Embryonic facial prominence (tissue), 1 donor: ENCODE results near the gene FAR1.
"Not testable (repeated sequence)": the region's sequence is repeated elsewhere in the genome, so short reads cannot be mapped to it uniquely, and the experiment has no call there.

Source experiments
- DNase-seq: peaks from one replicate; pipeline ENCODE4 v3.0.0-alpha.2; 2016; ENCODE audit errors: extremely low spot score

FAR1 gene

GRCh38 chr11:13668102-13668956, at the start of gene FAR1:
Gene FAR1, plus strand, starts transcription at chr11:13668668. Its CDS starts 26,098 bp downstream, at chr11:13694766.
- DNase-seq: peak; percentile 96

GRCh38 chr11:13620063-13620462, 48.4 kb upstream of the FAR1 start:
- DNase-seq: no peak

GRCh38 chr11:13626818-13627217, 41.6 kb upstream of the FAR1 start:
- not testable (repeated sequence) for DNase-seq

- DNase-seq: not testable (repeated sequence)
These were observed 39.8 kb upstream of the FAR1 start for GRCh38 chr11:13628634-13629033.

GRCh38 chr11:13629779-13630178, 38.7 kb upstream of the FAR1 start:
- no peak for DNase-seq

GRCh38 chr11:13635290-13635689, 33.2 kb upstream of the FAR1 start:
- no peak for DNase-seq

- no peak for DNase-seq
These were observed 32.7 kb upstream of the FAR1 start for GRCh38 chr11:13635804-13636203.

- no peak for DNase-seq
These were observed 31.1 kb upstream of the FAR1 start for GRCh38 chr11:13637125-13638069.

- DNase-seq: no peak
These were observed 30.0 kb upstream of the FAR1 start for GRCh38 chr11:13638422-13638821.

GRCh38 chr11:13644997-13645687, 23.3 kb upstream of the FAR1 start:
- DNase-seq: no peak

- no peak for DNase-seq
These were observed 21.1 kb upstream of the FAR1 start for GRCh38 chr11:13647391-13647790.

- no peak for DNase-seq
These were observed 18.8 kb upstream of the FAR1 start for GRCh38 chr11:13649619-13650018.

- not testable (repeated sequence) for DNase-seq
These were observed 17.0 kb upstream of the FAR1 start for GRCh38 chr11:13651515-13651914.

- no peak for DNase-seq
These were observed 7.3 kb upstream of the FAR1 start for GRCh38 chr11:13661074-13661623.

GRCh38 chr11:13663631-13664071, 4.8 kb upstream of the FAR1 start:
- no peak for DNase-seq

GRCh38 chr11:13664351-13664750, 4.1 kb upstream of the FAR1 start:
- DNase-seq: no peak

GRCh38 chr11:13666708-13667107, 1.8 kb upstream of the FAR1 start:
- DNase-seq: no peak

- no peak for DNase-seq
These were observed 1.2 kb upstream of the FAR1 start for GRCh38 chr11:13667245-13667644.

GRCh38 chr11:13667795-13668101, 720 bp upstream of the FAR1 start:
- no peak for DNase-seq

GRCh38 chr11:13668957-13669521, 571 bp downstream of the FAR1 start:
- DNase-seq: peak; percentile 35
